GM19452 (cell line): ENCODE measurements around the gene CKB.

Experiments used
- ATAC-seq: cut with Tn5 transposase; IDR thresholded peaks from one replicate; pipeline ENCODE4 v1.9.1; 2021; ENCODE audit not compliant: unreplicated experiment

Gene CKB

DNA sequence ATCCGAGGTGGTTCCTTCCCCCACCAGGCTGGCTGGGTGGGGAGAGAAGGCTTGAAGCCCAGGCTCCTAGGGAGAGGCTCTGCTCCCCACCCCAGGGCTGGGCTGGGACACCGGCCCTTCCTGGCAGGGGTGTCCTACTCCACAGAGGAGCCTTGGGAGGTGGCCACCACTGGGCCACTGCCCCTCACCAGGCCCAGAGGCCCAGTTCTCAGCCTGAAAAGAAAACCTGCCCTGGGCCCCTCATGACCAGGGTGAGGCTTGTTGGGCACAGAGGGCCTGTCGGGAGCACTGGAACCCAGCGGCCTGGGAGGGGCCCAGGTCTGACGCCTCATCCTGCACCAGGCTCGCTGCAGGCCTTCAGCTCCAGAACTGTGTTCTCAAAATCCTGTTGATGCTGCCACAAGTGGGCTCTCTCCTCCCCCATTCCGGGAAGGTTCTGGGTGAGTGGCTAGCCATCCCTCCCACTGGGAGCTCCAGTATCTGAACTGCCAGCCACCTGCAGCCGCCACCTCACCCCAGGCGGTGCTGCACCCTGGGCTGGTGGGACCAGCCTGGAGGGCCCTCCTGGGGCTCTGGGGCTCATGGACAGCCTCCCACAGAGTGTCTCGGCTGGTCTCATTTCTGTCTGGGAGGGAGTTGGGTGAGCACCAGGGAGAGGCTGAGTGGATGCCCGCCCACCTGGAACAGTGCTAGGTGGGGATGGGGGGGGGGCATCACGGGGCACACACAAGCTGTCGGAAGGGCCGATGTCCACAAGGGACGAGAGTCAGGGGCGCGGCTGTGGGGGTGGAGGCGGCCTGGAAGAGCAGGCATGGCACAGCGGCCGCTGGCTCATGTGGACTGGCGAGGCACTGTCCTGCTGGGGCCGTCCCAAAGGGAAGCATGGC is 28.1 kb upstream of the CKB start:
- no peak for ATAC-seq

DNA sequence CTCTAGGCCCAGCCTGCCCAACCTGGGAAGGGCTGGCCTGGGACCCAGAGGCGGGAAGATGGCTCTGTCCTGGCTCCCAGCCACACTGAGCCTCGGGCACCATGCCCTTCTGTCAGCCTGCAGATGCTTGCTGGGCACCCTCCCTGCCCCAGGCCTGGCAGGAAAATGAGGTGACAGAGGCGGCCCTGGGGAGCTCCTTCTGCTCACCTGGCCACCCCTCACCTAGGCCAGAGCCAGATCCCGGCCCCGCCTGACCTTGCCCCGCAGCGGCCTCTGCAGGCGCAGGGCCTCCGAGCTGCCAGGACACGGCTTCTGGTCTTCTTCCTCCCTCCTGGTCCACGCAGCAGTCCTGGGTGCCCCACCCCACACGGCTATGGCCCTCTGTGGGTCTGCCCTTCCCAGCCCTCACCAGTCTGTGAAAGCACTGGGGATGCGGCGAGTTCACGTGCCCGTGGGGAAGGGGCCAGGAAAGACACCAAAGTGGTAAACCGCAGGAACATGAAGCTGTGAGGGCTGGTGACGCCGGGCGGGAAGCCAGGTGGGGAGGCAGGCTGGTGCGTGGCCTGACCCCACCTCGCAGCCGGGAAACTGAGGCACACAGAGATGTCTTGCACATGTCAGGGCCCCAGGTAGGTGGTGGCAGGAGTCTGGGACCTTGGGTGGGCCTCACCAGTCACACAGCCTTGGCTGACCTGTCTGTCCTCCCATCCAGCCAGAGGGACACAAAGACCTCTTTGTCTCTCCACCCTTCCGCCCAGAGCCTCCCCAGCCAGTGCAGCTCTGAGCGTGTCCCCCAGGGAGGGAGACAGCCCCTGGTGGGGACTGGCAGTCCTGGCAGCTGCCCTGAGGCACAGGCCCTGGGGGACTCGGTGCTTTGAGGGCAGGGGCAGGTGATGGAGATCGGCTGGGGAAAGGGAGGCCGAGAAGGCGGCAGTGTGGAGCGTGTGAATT is 27.0 kb upstream of the CKB start:
- no peak for ATAC-seq

DNA sequence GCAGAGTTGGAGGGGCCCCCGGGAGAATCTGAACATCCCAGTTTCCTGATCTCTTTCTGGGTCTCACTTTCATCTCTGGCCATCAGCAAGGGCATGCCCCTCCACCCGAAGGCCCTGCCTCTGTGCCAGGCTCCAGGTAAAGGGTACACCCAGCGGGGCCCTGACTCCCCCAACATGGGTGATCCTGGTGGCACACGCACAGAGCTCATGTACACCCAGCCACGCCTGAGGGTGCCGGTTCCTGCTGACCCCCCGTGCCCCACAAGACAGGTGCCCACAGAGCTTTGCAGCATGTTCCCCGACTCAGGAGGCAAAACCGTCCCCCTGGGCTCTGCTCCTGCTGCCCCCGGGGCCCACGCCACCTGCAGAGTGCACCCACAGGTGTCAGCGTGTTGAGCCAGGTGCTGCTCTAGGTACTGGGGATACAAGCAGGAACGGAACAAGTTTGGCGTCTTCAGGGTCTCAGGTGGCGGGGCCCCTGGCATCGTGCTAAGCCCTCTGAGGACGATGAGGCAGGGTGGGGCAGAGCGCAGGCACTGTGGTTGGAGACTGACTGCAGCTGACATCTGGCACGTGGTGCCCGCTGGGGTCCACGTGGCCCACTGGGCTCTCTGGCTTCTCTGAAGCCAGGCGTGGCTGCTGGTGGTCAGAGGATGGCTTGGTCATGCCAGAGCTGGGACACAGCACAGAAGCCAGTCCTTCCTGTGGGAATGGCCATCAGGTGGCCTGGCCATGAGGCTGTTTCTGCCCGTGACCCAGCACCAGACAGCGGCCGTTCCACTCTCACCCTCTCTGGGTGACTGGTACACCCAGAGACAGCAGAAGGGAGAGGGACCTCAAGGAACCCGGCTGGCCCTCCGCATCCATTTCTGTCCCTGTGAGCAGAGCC is 26.1 kb upstream of the CKB start:
- ATAC-seq = no peak

DNA sequence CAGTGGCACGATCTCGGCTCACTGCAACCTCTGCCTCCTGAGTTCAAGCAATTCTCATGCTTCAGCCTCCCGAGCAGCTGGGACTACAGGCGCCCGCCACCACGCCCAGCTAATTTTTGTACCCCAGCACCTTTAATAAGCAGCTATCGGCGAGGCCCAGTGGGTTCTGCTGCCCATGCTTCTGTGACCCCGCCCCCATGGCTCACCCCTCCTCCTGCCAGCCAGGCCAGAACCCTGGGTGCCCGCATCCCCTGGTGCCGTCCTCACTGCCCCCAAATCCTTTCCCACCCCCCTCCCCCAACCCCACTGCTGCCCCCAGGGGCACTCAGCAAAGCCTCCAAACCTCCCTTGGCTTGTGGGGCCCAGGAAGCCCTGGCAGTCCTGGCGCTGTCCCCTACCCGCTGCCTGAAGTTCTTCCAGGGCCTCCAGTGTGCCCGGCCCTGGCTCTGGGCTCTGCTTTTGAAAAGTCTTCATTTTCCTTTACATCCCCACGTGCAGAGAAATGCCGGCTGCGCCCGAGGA is 25.4 kb upstream of the CKB start:
- no peak for ATAC-seq

DNA sequence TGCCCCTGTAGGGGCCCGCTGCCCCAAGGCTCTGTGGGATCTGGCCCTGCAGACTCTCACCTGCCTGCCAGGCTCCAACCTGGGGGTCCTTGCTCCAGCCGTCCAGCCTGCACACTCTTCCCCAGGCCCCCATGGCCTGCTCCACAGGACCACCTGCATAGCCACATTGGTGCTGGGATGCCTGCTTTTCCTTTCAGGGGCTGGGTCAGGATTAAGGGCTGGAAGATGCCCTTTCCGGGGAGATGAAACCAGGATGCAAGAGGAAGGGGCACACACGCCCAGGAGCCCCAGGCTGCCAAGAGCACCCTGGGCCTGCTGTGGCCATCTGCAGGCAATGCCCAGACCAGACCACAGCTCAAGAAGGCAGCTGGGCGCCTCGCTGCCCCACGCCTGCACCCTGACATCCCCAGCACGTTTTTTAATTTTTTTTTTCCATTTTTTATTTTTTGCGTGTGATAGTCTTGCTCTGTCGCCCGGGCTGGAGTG is 24.9 kb upstream of the CKB start:
- no peak for ATAC-seq

DNA sequence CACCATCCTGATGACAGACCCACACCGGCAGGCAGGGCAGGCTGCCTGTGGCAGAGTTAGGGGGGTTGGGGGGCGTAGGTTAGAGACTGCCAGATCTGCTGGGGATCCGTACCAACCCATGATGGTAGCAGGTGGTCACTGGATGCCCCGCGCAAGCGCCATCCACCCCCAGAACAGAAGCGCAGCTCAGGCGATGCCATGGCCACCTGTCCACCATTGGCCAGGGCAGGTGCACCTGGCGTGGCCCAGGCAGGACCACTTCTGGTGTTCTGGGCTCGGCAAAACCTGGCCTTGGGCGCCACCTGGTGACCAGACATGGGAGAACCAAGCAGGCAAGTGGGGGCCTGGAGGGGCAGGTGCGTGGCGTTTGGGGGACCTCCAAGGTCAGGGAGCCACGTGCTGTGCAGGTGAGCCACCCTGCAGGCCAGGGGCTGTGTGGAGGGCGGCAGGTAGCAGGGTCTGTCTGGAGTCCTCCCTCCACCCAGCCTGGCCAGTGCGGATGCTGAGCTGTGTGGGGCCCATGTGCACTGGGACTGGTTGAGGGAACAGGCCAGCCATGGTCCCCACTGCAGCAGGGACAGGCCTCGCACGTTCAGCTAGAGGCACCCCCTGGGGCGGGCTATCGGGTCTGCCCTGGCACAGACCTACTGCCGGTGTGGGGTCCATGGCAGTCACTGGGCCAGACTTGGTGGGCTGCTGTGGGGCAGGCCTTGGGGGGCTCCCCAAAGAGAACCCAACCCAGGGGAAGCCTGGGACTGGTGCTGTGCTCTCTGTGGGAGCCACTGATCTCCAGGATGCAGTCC is 24.2 kb upstream of the CKB start:
- no peak for ATAC-seq

DNA sequence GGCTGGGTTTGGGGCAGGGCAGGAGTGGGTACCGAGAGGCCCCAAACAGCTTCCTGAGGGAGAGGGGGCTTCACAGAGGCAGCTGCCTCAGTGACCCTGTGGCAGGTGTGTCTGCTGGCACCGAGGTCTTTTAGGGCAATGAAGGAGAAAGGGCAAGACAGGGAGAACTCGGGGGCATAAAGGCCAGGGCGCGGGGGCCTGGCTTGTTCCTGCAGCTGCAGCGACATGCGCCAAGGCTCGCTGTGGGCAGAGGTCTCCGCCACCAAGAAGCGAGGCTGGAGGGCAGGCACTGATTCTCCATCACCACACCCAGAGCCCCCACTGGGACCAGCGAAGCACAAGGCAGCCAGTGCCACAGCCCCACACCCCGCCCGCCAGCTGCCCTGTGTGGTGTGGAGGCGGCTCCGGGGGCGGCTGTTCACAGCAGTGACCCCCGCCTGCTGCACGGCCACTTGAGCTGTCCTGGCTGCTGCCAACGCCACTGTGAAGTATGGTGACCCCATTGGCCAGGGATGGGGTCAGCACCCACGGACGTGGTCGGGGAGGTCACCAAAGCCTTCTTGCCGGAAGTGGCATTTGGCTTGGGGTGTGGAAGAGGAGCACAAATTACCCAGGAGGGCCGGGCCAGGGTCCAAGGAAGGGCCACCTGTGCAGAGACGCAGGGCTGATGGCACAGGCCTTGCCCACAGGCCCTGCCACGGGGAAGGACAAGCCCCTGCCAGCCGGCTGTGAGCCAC is 23.5 kb upstream of the CKB start:
- ATAC-seq = no peak

DNA sequence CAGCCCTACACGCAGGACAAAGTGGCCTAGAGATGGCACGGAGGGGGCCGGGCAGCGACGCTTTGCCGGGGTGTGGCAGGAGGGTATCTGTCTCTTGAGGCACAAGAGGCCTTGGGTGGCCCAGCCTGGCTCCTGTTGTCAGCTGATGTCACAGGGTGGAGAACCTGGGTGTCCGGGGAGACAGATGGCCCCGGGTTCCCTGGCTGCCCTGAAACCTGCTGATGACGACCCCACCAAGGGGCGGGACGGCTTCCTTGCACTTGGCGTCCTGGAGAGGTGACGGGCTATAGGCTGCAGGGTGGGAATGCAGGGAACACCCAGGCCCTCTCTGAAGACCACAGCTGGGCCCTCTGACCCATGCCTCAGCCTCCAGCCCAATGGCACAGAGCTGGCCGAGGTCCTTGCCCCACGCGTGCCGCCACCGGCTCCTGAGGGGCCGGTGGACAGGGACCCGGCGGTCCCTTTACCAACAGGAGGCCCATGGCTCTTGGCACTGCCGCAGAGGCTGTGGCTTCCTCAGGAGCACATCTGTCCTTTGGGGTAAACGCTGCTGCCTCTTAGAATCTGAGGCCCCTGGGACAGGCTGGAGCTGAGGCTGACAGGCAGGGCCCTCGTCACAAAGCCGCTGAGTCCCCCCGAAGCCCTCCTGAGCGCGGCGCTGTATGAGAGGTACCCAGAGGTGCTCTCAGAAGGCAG is 22.7 kb upstream of the CKB start:
- ATAC-seq = no peak

DNA sequence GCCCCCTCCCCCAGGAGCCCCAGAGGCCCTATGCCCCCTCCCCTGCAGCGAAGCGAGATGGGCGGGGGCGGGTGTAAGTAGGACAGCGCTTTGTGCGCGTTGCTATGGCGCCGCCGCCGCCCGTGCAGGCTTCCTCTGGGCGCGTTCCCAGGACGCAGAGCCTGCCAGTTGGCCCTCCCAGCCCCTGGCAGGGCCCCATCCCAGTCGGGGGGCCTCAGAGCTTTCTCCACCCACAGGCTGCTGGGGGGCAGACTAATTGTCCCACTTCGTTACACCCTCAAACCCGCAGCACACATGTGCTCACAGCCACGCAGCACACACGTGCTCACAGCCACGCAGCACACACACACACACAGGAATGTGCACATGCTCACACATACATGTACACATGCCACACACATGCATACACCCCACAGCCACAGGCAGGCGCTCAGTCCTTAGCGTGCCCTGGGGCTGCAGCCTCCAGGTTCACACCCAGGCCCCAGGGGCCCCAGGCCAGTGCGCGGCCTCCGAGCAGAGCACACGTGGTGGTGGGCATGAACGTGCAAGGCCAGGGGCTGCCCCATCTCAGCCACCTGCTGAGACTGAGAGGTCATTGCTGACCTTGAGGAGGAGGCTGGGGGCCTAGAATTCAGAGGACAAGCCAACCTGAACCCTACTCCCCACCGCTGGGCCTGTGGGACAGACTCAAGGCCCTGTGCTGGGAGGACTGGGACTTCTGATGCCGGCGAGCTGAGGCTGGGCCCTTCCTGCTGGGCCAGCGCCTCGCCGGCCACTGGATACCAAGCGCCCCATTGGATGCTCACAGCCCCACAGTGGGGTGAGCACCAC is 22.0 kb upstream of the CKB start:
- no peak for ATAC-seq

DNA sequence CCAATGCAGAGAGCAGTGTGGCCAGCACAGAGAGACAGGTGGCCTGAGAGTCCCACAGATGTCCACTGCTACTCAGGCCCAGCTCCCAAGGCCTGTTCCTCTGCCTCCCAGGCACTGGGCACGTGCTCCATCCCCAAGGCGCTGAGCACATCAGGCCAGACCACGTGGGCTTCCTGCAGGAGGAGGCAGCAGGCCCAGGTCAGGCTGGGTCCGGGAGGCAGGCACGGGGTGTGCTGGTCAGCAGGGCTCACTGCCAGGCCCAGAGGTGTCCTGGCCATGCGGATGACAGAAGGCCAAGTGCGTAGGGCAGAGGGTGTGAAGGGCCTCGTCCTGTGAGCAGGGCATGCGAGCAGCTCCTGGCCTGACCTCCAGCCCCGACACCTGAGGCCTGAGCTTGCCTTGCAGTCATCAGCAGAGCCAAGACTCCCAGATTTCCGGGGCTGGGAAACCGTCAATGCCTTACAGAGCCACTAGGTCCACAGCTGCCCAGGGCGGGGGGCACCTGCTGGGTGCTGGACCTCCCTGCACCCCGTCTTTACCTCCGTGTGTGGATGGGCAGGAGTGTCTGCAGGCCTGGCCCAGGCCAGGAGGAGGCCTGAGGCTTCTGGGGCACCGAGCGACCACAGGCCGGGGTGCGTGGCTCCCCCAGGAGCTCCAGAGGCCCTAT is 21.2 kb upstream of the CKB start:
- no peak for ATAC-seq

DNA sequence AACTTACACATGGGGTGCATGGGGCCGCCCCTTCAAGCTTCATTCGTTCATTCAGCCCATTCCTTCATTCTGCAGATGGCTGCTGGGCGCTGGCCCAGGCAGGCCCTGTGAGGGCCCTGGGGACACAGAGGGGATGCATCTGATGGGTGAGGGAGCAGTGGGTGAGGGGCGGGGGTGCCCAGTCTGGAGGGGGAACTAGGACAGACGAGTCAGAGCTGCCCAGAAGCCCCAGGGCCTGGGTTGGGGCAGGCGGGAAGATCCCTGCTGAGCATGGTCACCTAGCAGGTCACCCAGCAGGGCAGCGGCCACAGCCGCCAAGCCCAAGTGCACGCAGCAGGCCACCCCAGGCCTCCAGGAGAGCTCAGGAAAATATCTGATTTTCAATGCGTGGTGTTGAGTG is 20.5 kb upstream of the CKB start:
- no peak for ATAC-seq

DNA sequence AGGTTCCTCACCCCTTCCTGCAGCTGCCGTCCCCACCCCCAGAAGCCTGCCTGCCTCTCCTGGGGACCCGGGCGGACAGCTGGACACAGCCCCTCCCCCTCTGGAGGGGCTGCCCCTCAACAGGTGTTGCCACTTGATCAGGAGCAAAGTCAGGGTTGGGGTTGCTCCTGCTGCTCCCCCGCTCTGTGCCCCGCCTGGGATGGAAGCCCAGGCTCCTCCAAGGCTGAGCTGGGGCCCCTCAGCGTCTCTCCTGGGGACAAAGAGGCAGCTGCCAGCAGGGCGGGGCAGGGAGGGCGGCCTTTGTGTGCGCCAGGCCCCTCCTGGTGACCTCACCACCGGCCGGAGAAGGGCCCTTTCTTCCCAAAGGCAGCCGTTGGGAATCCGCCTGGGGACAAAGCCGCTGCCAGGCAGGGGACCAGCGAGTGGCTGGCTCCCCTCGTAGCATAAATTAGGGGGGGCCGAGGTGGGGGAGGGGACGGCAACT is 20.0 kb upstream of the CKB start:
- ATAC-seq = no peak

DNA sequence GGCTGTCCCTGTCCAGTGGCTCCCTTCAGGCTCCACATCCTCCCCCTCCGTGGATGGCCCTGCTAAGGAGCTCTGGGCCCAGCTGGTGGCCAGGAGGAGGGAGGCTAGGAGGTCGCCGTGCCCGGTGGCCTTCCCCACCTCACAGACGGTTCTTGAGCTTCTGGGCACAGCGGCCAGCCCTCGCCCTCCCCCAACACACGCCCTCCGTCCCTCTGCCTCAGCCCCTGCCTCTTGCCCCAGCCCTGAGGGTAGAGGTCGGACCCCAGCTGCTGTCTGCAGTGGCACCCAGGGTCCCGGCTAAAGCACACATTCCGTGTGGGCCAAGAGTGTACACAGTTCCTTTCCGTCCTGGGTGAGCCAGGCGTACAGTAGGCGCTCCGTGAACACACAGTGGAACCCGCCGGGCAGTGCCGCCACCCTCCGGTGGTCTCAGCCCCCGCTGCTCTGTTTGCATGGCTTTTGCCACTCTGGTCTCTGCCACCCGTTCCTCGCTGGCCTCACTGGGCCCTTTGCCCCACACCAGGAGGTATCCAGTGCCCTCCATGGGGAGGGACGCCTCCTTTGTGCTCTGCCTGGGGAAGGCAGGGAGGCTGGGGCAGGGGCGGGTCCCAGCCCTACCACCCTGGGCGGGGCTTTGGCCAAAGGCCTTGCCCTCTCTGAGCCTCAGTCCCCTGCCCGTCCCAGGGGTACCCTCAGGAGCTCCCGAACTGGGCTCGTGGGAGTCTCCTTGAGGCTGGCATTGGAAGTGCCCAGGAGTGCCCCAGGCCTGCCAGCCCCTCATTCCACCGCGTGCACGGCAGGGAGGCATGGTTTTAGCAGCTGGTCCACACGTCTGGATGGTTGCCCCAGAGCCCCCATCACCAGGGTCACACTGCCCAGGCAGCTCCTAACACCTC is 19.3 kb upstream of the CKB start:
- no peak for ATAC-seq

DNA sequence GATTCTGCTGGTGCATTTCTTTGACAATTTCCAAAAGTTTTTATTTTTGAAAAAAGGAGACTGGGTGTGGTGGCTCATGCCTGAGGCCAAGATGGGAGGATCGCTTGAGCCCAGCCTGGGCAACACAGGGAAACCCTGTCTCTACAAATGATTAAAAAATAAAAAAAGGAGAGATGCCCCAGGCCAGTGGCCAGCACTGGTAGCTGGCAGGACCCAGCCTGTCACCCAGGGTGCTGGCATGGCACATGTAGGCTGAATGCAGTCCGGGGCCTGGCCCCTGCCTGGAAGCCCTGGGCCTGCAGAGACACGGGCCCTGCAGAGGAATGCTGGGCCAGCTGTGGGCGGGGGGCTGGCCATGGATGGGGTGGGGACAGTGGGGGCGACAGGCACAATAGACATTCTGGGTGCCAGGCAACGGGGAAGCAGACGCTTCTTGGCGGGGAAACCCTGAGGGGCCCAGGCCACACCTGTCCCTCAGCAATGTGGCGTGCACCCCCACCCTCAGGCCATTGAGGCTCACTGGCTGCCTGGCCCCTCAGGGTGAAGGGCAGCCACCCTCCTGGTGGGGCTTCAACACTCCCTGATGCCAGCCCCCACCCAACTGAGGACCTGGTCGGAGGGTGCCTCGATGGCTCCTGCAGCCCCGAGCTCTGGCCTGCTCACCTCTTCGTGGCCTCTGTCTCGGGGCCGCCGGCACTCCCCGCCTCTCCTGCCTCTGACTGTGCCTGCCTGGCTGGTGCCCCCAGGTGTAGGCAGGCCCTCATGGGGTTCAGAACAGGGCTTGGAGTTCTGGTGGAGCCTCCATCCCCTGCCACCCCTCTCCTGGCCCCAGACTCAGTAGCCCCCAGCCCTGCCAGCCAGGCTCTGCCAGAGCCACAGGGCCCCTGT is 18.4 kb upstream of the CKB start:
- no peak for ATAC-seq
